IMR-90 (cell line): ENCODE data around the gene ZFR.

Experiments used
- BHLHE40 ChIP-seq: fragments of 150-350 bp; IDR thresholded peaks from 2 replicates; pipeline ENCODE4 v1.6.1; 2016; ENCODE audit warnings: mild to moderate bottlenecking, low read depth, low read length
- CHD1 ChIP-seq: IDR thresholded peaks from 2 replicates; pipeline ENCODE4 v1.6.1; 2012; ENCODE audit warnings: low read depth, low read length, improper control_type of control experiment
- FOS ChIP-seq: fragments of 150-350 bp; IDR thresholded peaks from 2 replicates; pipeline ENCODE4 v1.6.1; 2016; ENCODE audit warnings: low read depth, low read length
- MAFK ChIP-seq: IDR thresholded peaks from 2 replicates; pipeline ENCODE4 v1.6.1; 2012; ENCODE audit warnings: low read depth, low read length, improper control_type of control experiment
- MXI1 ChIP-seq: IDR thresholded peaks from 2 replicates; pipeline ENCODE4 v1.6.1; 2012; ENCODE audit warnings: low read depth, mild to moderate bottlenecking, low read length, moderate library complexity, borderline replicate concordance
- POLR2A ChIP-seq: IDR thresholded peaks from 2 replicates; pipeline ENCODE4 v1.6.1; 2012; ENCODE audit warnings: mild to moderate bottlenecking, low read depth, low read length
- RAD21 ChIP-seq: IDR thresholded peaks from 2 replicates; pipeline ENCODE4 v1.6.1; 2012; ENCODE audit warnings: low read length, improper control_type of control experiment
- RCOR1 ChIP-seq: IDR thresholded peaks from 2 replicates; pipeline ENCODE4 v1.6.1; 2012; ENCODE audit warnings: mild to moderate bottlenecking, low read length, improper control_type of control experiment; ENCODE audit not compliant: insufficient replicate concordance
- SMC3 ChIP-seq: fragments of 150-350 bp; IDR thresholded peaks from 2 replicates; pipeline ENCODE4 v1.6.1; 2016; ENCODE audit warnings: low read depth, mild to moderate bottlenecking, antibody characterized with exemption, low read length, moderate library complexity
- TF ChIP-seq, protein P1 (sequence below): conservative IDR thresholded peaks from 2 replicates; pipeline ENCODE4 v1.5.1; 2012; ENCODE audit warnings: mild to moderate bottlenecking, low read depth, low read length, improper control_type of control experiment
- TF ChIP-seq, protein P2 (sequence below): fragments of 150-350 bp; IDR thresholded peaks from 2 replicates; pipeline ENCODE4 v1.6.1; 2016; ENCODE audit warnings: low read depth, mild to moderate bottlenecking, low read length, moderate library complexity, borderline replicate concordance
- TF ChIP-seq, protein P3 (sequence below): fragments of 150-350 bp; IDR thresholded peaks from 2 replicates; pipeline ENCODE4 v1.6.1; 2017; ENCODE audit warnings: mild to moderate bottlenecking, antibody characterized with exemption, low read length, low read depth

DNA sequence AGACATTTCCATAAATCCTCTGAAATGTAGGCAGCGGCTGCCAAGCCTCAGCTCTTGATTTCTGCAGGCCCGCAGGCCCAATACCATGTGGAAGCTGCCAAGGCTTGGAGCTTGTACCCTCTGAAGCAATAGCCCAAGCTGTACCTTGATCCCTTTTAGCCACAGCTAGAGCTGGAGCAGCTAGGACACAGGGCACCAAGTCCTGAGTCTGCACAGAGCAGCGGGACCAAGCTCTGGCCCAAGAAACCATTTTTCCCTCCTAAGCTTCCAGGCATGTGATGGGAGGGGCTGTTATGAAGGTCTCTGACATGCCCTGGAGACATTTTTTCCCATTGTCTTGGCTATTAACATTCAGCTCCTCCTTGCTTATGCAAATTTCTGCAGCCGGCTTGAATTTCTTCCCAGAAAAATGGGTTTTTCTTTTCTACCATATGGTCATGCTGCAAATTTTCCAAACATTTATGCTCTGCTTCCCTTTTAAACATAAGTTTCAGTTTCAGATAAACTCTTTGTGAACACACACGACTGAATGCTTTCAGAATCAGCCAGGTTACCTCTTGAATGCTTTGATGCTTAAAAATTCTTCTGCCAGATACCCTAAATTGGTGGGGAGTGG is 14.4 kb upstream of the ZFR start:
- TF ChIP-seq, protein P1, sequence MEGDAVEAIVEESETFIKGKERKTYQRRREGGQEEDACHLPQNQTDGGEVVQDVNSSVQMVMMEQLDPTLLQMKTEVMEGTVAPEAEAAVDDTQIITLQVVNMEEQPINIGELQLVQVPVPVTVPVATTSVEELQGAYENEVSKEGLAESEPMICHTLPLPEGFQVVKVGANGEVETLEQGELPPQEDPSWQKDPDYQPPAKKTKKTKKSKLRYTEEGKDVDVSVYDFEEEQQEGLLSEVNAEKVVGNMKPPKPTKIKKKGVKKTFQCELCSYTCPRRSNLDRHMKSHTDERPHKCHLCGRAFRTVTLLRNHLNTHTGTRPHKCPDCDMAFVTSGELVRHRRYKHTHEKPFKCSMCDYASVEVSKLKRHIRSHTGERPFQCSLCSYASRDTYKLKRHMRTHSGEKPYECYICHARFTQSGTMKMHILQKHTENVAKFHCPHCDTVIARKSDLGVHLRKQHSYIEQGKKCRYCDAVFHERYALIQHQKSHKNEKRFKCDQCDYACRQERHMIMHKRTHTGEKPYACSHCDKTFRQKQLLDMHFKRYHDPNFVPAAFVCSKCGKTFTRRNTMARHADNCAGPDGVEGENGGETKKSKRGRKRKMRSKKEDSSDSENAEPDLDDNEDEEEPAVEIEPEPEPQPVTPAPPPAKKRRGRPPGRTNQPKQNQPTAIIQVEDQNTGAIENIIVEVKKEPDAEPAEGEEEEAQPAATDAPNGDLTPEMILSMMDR, result no peak
- TF ChIP-seq, protein P2, sequence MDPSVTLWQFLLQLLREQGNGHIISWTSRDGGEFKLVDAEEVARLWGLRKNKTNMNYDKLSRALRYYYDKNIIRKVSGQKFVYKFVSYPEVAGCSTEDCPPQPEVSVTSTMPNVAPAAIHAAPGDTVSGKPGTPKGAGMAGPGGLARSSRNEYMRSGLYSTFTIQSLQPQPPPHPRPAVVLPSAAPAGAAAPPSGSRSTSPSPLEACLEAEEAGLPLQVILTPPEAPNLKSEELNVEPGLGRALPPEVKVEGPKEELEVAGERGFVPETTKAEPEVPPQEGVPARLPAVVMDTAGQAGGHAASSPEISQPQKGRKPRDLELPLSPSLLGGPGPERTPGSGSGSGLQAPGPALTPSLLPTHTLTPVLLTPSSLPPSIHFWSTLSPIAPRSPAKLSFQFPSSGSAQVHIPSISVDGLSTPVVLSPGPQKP, result no peak
- TF ChIP-seq MXI1 (no peak), POLR2A (no peak), BHLHE40 (no peak), RAD21 (no peak), SMC3 (no peak), FOS (no peak), CHD1 (no peak), RCOR1 (no peak), MAFK (no peak)
- TF ChIP-seq, protein P3, sequence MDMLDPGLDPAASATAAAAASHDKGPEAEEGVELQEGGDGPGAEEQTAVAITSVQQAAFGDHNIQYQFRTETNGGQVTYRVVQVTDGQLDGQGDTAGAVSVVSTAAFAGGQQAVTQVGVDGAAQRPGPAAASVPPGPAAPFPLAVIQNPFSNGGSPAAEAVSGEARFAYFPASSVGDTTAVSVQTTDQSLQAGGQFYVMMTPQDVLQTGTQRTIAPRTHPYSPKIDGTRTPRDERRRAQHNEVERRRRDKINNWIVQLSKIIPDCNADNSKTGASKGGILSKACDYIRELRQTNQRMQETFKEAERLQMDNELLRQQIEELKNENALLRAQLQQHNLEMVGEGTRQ, result no peak
